HCT116 (cell line): ENCODE measurements around the gene OASL. TPM values are rescaled to one million over a fixed set of nuclear protein-coding genes. Genes with fewer than 3 reads are reported as not detected.

ENCODE experiments used
- ATAC-seq: fragments of 200-7000 bp; cut with Tn5 transposase; 2 replicates; pipeline ENCODE4 v1.9.1; 2020; ENCODE audit warnings: mild to moderate bottlenecking, moderate library complexity
- BruUV-seq: library from RNA; stranded (reverse); fragments of 400-500 nt; replicated peaks from 2 replicates; lab custom pipeline; 2021; lab: Mats Ljungman, UMichigan
- CTCF ChIA-PET: fragments of 300-600 bp; sonication (Branson Sonifier 250); formaldehyde crosslinking; loops from one replicate; lab custom pipeline; 2021; ENCODE audit warnings: antibody characterized with exemption; lab: Charles Lee
- POLR2A ChIA-PET: fragments of 300-600, 350-600 bp; sonication (Branson Sonifier 250); formaldehyde crosslinking; loops from one replicate; lab custom pipeline; 2021; ENCODE audit warnings: antibody characterized with exemption; lab: Charles Lee
- RAD21 ChIA-PET, 2 experiments: fragments of 300-600 bp; sonication (Branson Sonifier 250); formaldehyde crosslinking; loops; one replicate each; lab custom pipeline; 2023; ENCODE audit warnings: low total read pairs in 2 of 2; ENCODE audit not compliant: uncharacterized antibody in 2 of 2, unreplicated experiment in 2 of 2, low non-redundant PET in 1 of 2; lab: Charles Lee
- DNase-seq: peaks from one replicate; pipeline ENCODE4 v3.0.0-alpha.2; 2010; ENCODE audit warnings: low read depth, low spot score
- H2AFZ ChIP-seq: fragments of 200-600 bp; shearing (Covaris generic), sonication (generic); 2 replicates; pipeline ENCODE4 v1.6.1; 2017; ENCODE audit warnings: low read depth, mixed run types, mixed read lengths, antibody characterized with exemption, low read length; ENCODE audit not compliant: poor library complexity, severe bottlenecking
- H3K27ac ChIP-seq: 2 replicates; pipeline ENCODE4 v1.5.1; 2012; ENCODE audit warnings: low read depth, low read length
- H3K27me3 ChIP-seq: fragments of 200-600 bp; sonication (generic); 2 replicates; pipeline ENCODE4 v1.6.1; 2016; ENCODE audit warnings: mixed run types, low read length, mixed read lengths; ENCODE audit not compliant: insufficient read depth
- H3K36me3 ChIP-seq, 2 experiments: fragments of 200-500 bp in 1 of 2; fragments of 200-600 bp in 1 of 2; sonication (Bioruptor generic) in 1 of 2; sonication (generic) in 1 of 2; 2 replicates each; pipeline versions ENCODE4 v1.5.1 to v1.6.1; 2014 to 2016; ENCODE audit warnings: low read length in 2 of 2, inconsistent platforms in 1 of 2, mixed read lengths in 1 of 2, mixed run types in 1 of 2; ENCODE audit not compliant: insufficient read depth in 2 of 2, control insufficient read depth in 1 of 2
- H3K4me1 ChIP-seq, 2 experiments: fragments of 200-600 bp in 1 of 2; sonication (generic) in 1 of 2; 2 replicates each; pipeline versions ENCODE4 v1.5.1 to v1.6.1; 2012 to 2017; ENCODE audit warnings: low read length in 2 of 2, inconsistent platforms in 1 of 2, mild to moderate bottlenecking in 1 of 2, mixed read lengths in 1 of 2, mixed run types in 1 of 2, moderate library complexity in 1 of 2; ENCODE audit not compliant: insufficient read depth in 2 of 2, control insufficient read depth in 1 of 2
- H3K4me2 ChIP-seq: fragments of 200-600 bp; sonication (generic); 2 replicates; pipeline ENCODE4 v1.6.1; 2017; ENCODE audit warnings: mixed run types, low read length, mixed read lengths
- H3K4me3 ChIP-seq, 2 experiments: fragments of 200-600 bp in 1 of 2; sonication (generic) in 1 of 2; replicated peaks in 1 of 2; 2 replicates each; pipeline ENCODE4 v1.5.1; 2011 to 2016; ENCODE audit warnings: low read length in 2 of 2, control low read depth in 1 of 2, low read depth in 1 of 2, mild to moderate bottlenecking in 1 of 2, mixed read lengths in 1 of 2, mixed run types in 1 of 2
- H3K79me2 ChIP-seq: fragments of 200-600 bp; sonication (generic); 2 replicates; pipeline ENCODE4 v1.6.1; 2017; ENCODE audit warnings: mild to moderate bottlenecking, mixed run types, low read length, moderate library complexity, mixed read lengths; ENCODE audit not compliant: insufficient read depth
- H3K9ac ChIP-seq: fragments of 200-600 bp; sonication (generic); 2 replicates; pipeline ENCODE4 v1.6.1; 2016; ENCODE audit warnings: low read length, mixed read lengths
- H3K9me2 ChIP-seq: fragments of 200-600 bp; sonication (generic), shearing (Covaris generic); 2 replicates; pipeline ENCODE4 v1.6.1; 2017; ENCODE audit warnings: mixed run types, mild to moderate bottlenecking, moderate library complexity; ENCODE audit not compliant: insufficient read depth
- H3K9me3 ChIP-seq, 2 experiments: fragments of 200-500 bp in 1 of 2; fragments of 200-600 bp in 1 of 2; sonication (Bioruptor generic) in 1 of 2; sonication (generic) in 1 of 2; 2 replicates each; pipeline ENCODE4 v1.6.1; 2014 to 2017; ENCODE audit warnings: low read length in 2 of 2, mixed read lengths in 2 of 2, inconsistent platforms in 1 of 2, low read depth in 1 of 2, mild to moderate bottlenecking in 1 of 2, mixed run types in 1 of 2, moderate library complexity in 1 of 2; ENCODE audit not compliant: control insufficient read depth in 1 of 2, insufficient read depth in 1 of 2
- H4K20me1 ChIP-seq: fragments of 200-600 bp; sonication (generic), shearing (Covaris generic); 2 replicates; pipeline ENCODE4 v1.6.1; 2017; ENCODE audit warnings: mixed run types, mild to moderate bottlenecking, moderate library complexity; ENCODE audit not compliant: insufficient read depth
- ELF1 ChIP-seq: IDR thresholded peaks from 2 replicates; pipeline ENCODE4 v1.6.1; 2012; ENCODE audit warnings: low read depth, borderline replicate concordance
- EZH2phosphoT487 ChIP-seq: fragments of 200-600 bp; IDR thresholded peaks from 2 replicates; pipeline ENCODE4 v1.6.1; 2018; ENCODE audit warnings: antibody characterized with exemption, borderline replicate concordance
- POLR2AphosphoS5 ChIP-seq: IDR thresholded peaks from 2 replicates; pipeline ENCODE4 v1.6.1; 2011; ENCODE audit warnings: mild to moderate bottlenecking, low read depth, low read length, moderate library complexity
- SP1 ChIP-seq: IDR thresholded peaks from 2 replicates; pipeline ENCODE4 v1.6.1; 2012; ENCODE audit warnings: low read depth
- TCF7L2 ChIP-seq: IDR thresholded peaks from 2 replicates; pipeline ENCODE4 v1.7.0; 2011; ENCODE audit warnings: borderline replicate concordance, inconsistent platforms; ENCODE audit not compliant: insufficient read depth, insufficient read length; ENCODE audit errors: extremely low read depth
- YY1 ChIP-seq: IDR thresholded peaks from 2 replicates; pipeline ENCODE4 v1.6.1; 2011; ENCODE audit warnings: low read length, low read depth, moderate library complexity, mild to moderate bottlenecking; ENCODE audit not compliant: insufficient replicate concordance; ENCODE audit errors: extremely low read depth
- ZNF274 ChIP-seq: fragments of 200-500 bp; sonication (Bioruptor generic); IDR thresholded peaks from 2 replicates; pipeline ENCODE4 v1.6.1; 2014; ENCODE audit warnings: mild to moderate bottlenecking, low read depth, low read length, inconsistent platforms
- intact Hi-C: fragments of 100-400 bp; cut with micrococcal nuclease; formaldehyde crosslinking; loops from 2 replicates; pipeline ENCODE4 v1.10.0; 2022
- total RNA-seq: library from RNA; stranded (reverse); gene quantifications from one replicate; pipeline ENCODE4 v1.2.1, GENCODE V29; 2021; ENCODE audit not compliant: unreplicated experiment
- TF ChIP-seq, protein P1 (sequence below), 3 experiments: fragments of 200-600 bp in 1 of 3; sonication (generic) in 1 of 3; IDR thresholded peaks in 2 of 3; conservative IDR thresholded peaks in 1 of 3; 2 replicates each; pipeline ENCODE4 v1.5.1; 2012 to 2017; ENCODE audit warnings: low read depth in 2 of 3, low read length in 2 of 3, antibody characterized with exemption in 1 of 3, borderline replicate concordance in 1 of 3, control low read depth in 1 of 3, mild to moderate bottlenecking in 1 of 3, mixed read lengths in 1 of 3, mixed run types in 1 of 3, moderate library complexity in 1 of 3; ENCODE audit not compliant: insufficient read depth in 1 of 3

OASL gene
- total RNA-seq, 1 experiment from 2014 or later: 4.1 TPM

DNA sequence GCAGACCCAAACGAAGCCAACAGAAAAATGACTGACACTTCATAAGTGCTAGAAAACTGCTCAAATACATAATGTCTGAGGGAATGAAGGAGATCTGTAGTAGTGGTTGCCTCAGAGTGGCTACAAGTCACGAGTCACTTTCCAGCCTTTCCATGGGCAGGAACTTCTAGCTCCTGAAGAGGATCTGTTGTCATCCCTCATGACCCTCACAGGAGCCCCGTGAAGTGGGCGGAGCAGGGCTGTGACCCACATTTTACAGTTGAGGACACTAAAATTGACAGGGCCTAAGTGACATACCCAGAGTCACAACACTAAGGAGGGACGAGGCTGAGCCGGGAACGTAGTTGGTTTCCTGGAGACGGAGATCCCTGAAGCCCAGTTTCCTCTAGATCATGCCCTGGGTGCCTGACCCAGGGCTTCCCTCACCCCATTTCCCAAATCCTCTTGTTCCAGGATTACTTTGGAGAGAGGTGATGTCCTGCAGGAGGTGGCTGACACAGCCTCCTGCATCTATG is 47.8 kb upstream of the OASL start:
- no peak for TF ChIP-seq POLR2AphosphoS5
- TF ChIP-seq TCF7L2: no peak
- no peak for TF ChIP-seq ZNF274
- no peak for TF ChIP-seq YY1
- TF ChIP-seq EZH2phosphoT487: no peak
- TF ChIP-seq, protein P1, sequence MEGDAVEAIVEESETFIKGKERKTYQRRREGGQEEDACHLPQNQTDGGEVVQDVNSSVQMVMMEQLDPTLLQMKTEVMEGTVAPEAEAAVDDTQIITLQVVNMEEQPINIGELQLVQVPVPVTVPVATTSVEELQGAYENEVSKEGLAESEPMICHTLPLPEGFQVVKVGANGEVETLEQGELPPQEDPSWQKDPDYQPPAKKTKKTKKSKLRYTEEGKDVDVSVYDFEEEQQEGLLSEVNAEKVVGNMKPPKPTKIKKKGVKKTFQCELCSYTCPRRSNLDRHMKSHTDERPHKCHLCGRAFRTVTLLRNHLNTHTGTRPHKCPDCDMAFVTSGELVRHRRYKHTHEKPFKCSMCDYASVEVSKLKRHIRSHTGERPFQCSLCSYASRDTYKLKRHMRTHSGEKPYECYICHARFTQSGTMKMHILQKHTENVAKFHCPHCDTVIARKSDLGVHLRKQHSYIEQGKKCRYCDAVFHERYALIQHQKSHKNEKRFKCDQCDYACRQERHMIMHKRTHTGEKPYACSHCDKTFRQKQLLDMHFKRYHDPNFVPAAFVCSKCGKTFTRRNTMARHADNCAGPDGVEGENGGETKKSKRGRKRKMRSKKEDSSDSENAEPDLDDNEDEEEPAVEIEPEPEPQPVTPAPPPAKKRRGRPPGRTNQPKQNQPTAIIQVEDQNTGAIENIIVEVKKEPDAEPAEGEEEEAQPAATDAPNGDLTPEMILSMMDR (IDR thresholded peaks at IDR 0.05 in 2 of 3, conservative IDR thresholded peaks at IDR 0.05 in 1 of 3; ENCODE audit: borderline replicate concordance in 1 of 3, insufficient read depth in 1 of 3, low read depth in 2 of 3, low read length in 2 of 3): no peak
- no peak for TF ChIP-seq ELF1
- no peak for TF ChIP-seq SP1
- ATAC-seq (no peak), DNase-seq (no peak)
- Histone ChIP-seq H3K27ac (no peak overlapping the region), H2AFZ (no peak overlapping the region), H4K20me1 (no peaks in the 10 kb centered on the region), H3K9ac (no peak overlapping the region), H3K9me2 (no peaks in the 10 kb centered on the region), H3K4me1 (peaks cover 0 to 6% of the 10 kb centered on the region in 2 experiments; a peak in 1 of 4 replicates), H3K36me3 (no peaks in the 10 kb centered on the region), H3K4me2 (no peak overlapping the region), H3K27me3 (no peaks in the 10 kb centered on the region), H3K9me3 (no peaks in the 10 kb centered on the region), H3K4me3 (no peak overlapping the region), H3K79me2 (no peaks in the 10 kb centered on the region)
- RAD21 ChIA-PET: no interaction called here
- CTCF ChIA-PET: no interaction called here
- POLR2A ChIA-PET: no interaction called here
- no TSS peak for BruUV-seq
- intact Hi-C loops: no loop called here
